RKO (cell line): ENCODE data around the gene SLCO2B1.

ENCODE experiments used
- DNase-seq: peaks from one replicate; pipeline ENCODE4 v3.0.0-alpha.2; 2016; ENCODE audit warnings: low spot score

Gene SLCO2B1

DNA sequence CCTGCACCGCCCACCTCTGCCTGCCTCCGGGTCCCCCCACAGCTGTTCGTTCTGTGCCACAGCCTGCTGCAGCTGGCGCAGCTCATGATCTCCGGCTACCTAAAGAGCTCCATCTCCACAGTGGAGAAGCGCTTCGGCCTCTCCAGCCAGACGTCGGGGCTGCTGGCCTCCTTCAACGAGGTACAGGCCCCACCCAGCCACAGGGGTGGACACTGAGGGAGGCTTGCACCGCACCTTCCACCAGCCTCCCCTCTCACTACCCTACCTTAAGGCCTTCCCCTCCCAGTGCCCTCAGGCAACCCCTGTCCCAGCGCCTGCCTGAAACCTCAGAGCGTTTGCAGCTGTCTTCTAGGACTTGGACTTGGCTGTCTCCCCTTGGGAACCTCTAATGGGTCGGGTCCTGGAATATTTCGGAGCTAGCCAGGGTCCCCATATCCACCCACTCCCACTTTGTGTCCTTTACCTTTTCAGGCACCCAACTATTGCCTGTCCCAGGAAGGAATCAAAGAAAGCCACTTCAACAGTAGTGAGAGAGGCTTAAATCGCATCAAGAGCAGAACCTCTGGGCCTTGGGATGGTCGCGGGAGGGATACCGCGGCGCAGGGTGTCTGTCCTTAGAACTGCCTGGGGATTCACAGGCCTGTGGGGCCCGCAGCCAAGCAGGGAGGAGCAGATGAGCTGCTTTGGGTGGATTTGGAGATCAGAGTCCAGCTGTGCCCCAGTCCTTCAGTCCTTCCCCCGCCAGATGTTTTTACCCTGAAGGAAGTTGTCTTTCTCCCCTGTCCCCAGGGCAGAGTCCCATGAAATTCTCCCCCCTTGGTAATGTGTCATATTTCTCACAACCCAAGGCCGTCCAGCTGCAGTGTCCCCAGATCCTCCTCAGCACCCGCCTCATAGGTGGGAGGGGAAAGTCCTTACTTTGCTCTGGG lies 13.3 kb downstream of the SLCO2B1 start:
- no peak for DNase-seq

- DNase-seq = no peak
Observed at GRCh38 chr11:75165721-75166120, 14.8 kb downstream of the SLCO2B1 start.

- no peak for DNase-seq
Observed at GRCh38 chr11:75166791-75167190, 15.9 kb downstream of the SLCO2B1 start.

DNA sequence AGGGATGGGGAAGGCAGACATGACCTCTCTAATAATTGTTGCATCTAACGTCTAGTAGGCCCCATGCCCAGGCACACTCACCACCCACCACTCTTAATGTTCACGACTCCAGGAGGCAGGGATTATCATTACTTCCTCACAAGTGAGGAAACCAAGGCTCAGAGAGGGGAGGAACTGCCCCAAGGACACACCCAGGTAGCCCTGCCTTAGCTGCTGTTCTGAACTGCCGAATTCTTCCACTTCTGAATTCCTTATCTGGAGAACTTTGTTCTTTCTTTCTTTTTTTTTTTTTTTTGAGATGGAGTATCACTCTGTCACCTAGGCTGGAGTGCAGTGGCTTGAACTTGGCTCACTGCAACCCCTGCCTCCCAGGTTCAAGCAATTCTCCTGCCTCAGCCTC lies 16.7 kb downstream of the SLCO2B1 start:
- no peak for DNase-seq

GRCh38 chr11:75169101-75169885 lies 18.4 kb downstream of the SLCO2B1 start:
- no peak for DNase-seq

GRCh38 chr11:75170516-75171201 lies 19.8 kb downstream of the SLCO2B1 start:
- no peak for DNase-seq

DNA sequence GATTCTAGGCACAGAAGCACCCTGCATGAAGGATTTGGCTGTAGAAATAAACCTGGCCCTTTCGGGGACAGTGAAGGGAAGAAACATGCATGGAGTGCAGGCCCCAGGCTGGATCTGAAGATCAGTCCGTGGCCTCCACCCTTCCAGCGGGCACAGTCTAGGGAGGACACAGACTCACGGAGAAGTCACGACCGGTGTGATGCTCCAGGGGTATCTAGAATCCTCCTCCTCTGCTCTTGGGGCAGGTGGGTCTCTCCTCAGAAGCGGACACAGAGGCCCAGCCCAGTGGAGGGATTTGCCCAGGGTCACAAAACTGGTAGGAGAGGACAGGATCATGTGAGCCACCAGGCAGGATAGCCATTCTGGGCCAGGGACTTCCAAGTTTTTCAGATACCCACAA lies 22.4 kb downstream of the SLCO2B1 start:
- no peak for DNase-seq

DNA sequence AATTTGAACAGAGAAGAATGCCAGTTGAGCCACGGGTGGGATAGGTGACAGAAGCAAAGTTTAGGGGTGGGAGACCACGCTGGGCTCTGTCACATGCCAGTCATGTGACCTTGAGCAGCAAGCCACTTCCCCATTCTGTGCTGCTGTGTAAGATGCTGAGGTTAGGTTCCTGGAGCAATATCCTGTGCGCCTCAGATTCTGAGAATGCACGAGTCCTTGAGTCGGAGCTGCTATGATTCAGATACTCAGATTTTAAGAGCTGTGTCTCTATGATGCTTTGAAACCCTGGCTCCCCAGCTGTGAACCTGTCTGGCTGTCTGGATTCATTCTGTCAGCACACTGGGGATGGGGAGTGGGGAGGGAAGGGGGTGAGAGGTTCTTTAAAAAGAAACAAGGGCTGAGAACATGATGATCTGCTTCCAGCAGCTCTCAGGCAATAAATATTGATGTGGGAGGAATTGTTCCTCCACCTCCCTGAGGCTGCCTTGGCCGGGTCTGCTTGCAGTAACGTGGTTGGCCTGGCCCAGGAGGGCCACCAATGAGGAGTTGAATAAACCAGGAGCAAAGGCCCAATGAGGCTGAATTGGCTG lies 24.0 kb downstream of the SLCO2B1 start:
- DNase-seq = peak; percentile 33

GRCh38 chr11:75182664-75183063 lies 31.8 kb downstream of the SLCO2B1 start:
- DNase-seq = no peak

DNA sequence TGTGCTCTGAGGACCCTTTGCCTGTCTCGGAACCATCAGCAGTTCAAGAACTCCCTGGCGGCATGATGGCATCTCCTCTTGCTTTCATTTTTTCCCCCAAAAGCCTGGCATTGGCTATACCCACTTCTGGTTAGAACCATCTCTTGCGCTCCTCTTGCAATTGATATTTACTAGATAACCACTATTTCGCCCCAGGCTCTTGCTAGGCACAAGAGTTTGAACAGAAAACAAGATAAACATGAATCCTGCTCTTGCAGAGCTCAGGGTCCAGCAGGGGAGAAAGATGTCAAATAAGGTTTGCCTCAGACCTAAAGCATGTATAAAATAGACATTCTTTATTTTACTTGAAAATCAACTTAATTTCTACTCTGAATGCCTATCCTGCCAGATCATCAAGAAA lies 33.1 kb downstream of the SLCO2B1 start:
- no peak for DNase-seq

GRCh38 chr11:75184757-75185425 lies 34.0 kb downstream of the SLCO2B1 start:
- DNase-seq = no peak

GRCh38 chr11:75185866-75186265 lies 35.0 kb downstream of the SLCO2B1 start:
- no peak for DNase-seq

GRCh38 chr11:75186999-75187398 lies 36.1 kb downstream of the SLCO2B1 start:
- DNase-seq = no peak

DNA sequence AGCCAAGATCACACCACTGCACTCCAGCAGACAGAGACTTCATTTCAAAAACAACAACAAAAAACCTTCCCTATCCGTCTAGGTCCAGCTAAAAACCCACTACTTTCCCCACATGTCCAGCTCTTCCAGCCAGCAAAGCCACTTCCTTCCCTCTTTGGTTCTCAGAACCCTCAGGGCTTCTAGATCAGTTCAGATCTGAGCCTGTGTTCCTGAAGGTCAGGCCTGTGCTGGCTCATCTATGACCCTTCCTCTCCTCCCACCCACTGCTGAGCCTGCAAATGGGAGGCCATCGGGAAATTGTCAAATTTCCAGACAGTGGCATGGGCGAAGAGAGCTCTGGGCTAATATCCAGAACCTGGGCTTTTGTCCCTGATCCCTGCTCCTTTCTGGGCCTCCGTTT lies 37.8 kb downstream of the SLCO2B1 start:
- no peak for DNase-seq

- no peak for DNase-seq
Observed at GRCh38 chr11:75189108-75189507, 38.2 kb downstream of the SLCO2B1 start.

GRCh38 chr11:75189911-75190310 lies 39.0 kb downstream of the SLCO2B1 start:
- no peak for DNase-seq

- DNase-seq = no peak
Observed at GRCh38 chr11:75190652-75191329, 39.9 kb downstream of the SLCO2B1 start.

GRCh38 chr11:75191330-75191717 lies 40.4 kb downstream of the SLCO2B1 start:
- DNase-seq = no peak

DNA sequence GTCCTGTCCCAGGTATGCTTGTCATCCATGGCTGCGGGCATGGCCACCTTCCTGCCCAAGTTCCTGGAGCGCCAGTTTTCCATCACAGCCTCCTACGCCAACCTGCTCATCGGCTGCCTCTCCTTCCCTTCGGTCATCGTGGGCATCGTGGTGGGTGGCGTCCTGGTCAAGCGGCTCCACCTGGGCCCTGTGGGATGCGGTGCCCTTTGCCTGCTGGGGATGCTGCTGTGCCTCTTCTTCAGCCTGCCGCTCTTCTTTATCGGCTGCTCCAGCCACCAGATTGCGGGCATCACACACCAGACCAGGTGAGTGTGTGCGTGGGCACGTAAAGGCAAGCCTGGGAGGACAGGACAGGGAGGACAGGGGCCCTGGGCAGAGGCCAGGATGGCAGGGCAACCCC lies 42.4 kb downstream of the SLCO2B1 start:
- DNase-seq = no peak

DNA sequence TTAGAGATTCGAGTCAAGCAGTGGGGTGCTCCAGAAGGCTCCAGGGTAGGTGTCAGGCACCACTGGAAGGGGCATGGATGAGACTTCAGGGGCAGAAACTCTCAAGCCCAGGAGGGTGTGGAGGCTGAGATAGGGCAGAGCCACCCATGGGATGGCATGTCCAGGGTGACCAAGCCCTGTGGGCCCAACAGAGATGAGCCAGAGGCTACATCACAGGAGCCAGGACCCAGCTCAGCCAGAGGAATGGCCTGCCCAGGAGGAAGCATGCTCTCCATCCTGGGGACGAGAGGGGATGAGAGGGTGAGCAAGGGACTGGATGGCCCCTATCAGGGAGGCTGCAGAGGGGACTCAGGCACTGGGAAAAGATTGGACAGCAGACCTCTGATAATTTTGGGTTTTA lies 42.8 kb downstream of the SLCO2B1 start:
- DNase-seq = no peak

DNA sequence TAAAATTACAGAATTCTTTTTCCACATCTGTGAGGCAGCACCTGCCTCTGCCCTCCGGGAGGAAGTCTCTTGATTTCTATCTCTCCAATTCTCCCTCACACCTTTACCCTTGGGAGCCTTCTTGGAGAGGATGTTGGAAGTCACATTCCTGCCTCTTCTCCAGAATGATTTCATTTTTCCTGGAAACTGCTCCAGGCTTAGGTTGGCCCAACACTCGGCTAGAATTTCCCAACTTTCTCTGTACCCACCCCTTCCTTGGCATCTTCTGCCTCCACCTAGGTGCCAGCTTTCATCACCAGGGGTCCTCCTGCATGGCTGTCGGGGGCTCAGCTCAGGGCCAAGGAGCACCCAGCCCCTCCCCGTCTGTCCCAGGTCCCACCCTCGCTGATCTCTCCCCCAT lies 43.2 kb downstream of the SLCO2B1 start:
- DNase-seq = no peak
